Endodermal cell (in vitro differentiated cells): ENCODE measurements around the gene ATXN1. TPM values are rescaled to one million over a fixed set of nuclear protein-coding genes. Genes with fewer than 3 reads are reported as not detected.

Experiments
- DNase-seq: peaks from one replicate; pipeline ENCODE4 v3.0.0-alpha.2; 2017
- H3K27ac ChIP-seq: 2 replicates; pipeline ENCODE4 v1.5.1; 2013; ENCODE audit warnings: mild to moderate bottlenecking, low read depth, low read length, moderate library complexity
- H3K27me3 ChIP-seq: 2 replicates; pipeline ENCODE4 v1.6.1; 2013; ENCODE audit warnings: mild to moderate bottlenecking, low read length, moderate library complexity; ENCODE audit not compliant: insufficient read depth, control insufficient read depth, poor library complexity, severe bottlenecking
- H3K36me3 ChIP-seq: 2 replicates; pipeline ENCODE4 v1.7.0; 2013; ENCODE audit warnings: mild to moderate bottlenecking, low read length, moderate library complexity; ENCODE audit not compliant: control insufficient read depth, insufficient read depth
- H3K4me1 ChIP-seq: one replicate; pipeline ENCODE4 v1.7.0; 2013; ENCODE audit warnings: low read length; ENCODE audit not compliant: control insufficient read depth, insufficient read depth
- H3K4me3 ChIP-seq: 2 replicates; pipeline ENCODE4 v1.5.1; 2013; ENCODE audit warnings: mild to moderate bottlenecking, low read length, moderate library complexity
- H3K9ac ChIP-seq: 2 replicates; pipeline ENCODE4 v1.6.1; 2013; ENCODE audit warnings: mild to moderate bottlenecking, low read length, moderate library complexity; ENCODE audit not compliant: poor library complexity, severe bottlenecking; ENCODE audit errors: extremely low read depth
- H3K9me3 ChIP-seq: 2 replicates; pipeline ENCODE4 v1.6.1; 2013; ENCODE audit warnings: mild to moderate bottlenecking, low read length, moderate library complexity; ENCODE audit not compliant: control insufficient read depth
- H3K27ac Mint-ChIP-seq: 2 replicates; pipeline ENCODE4 v1.8.0; 2020; ENCODE audit warnings: mixed read lengths
- H3K27me3 Mint-ChIP-seq: 2 replicates; pipeline ENCODE4 v1.8.0; 2021; ENCODE audit warnings: mild to moderate bottlenecking, mixed read lengths; ENCODE audit not compliant: insufficient read depth
- H3K36me3 Mint-ChIP-seq: 2 replicates; pipeline ENCODE4 v1.8.0; 2020; ENCODE audit warnings: low read depth, mixed read lengths
- H3K4me1 Mint-ChIP-seq: 2 replicates; pipeline ENCODE4 v1.8.0; 2020; ENCODE audit warnings: mixed read lengths
- H3K4me3 Mint-ChIP-seq: 2 replicates; pipeline ENCODE4 v1.8.0; 2020; ENCODE audit warnings: mild to moderate bottlenecking, moderate library complexity, mixed read lengths
- H3K9me3 Mint-ChIP-seq: 2 replicates; pipeline ENCODE4 v1.8.0; 2020; ENCODE audit warnings: mild to moderate bottlenecking, mixed read lengths
- WGBS, 2 experiments: methylation state at CpG; one replicate each; pipeline versions ENCODE4 v1.1.5 to v1.1.7; 2013; ENCODE audit warnings: missing lambda C conversion rate in 2 of 2, mixed read lengths in 1 of 2; ENCODE audit not compliant: insufficient coverage in 1 of 2, insufficient read length in 1 of 2; 5-methylcytosine and 5-hydroxymethylcytosine counted together
- total RNA-seq, 2 donors: library from RNA; stranded (reverse); fragmentation: NEBNext Ultra II Directional in 1 of 2; extraction: Animal tissue kit (Norgen Biotek cat#: 25700) in 1 of 2; gene quantifications; 2 replicates in 1 of 2; 3 replicates in 1 of 2; pipeline ENCODE4 v1.2.1, GENCODE V29; 2021
- TF ChIP-seq, protein P1 (sequence below): fragments of 200-600 bp; sonication (generic); conservative IDR thresholded peaks from 2 replicates; pipeline ENCODE4 v1.5.0; 2021; ENCODE audit warnings: antibody characterized with exemption, mild to moderate bottlenecking

ATXN1 gene
- total RNA-seq, 2 donors from 2014 or later = 10.4 to 15.9 TPM

DNA sequence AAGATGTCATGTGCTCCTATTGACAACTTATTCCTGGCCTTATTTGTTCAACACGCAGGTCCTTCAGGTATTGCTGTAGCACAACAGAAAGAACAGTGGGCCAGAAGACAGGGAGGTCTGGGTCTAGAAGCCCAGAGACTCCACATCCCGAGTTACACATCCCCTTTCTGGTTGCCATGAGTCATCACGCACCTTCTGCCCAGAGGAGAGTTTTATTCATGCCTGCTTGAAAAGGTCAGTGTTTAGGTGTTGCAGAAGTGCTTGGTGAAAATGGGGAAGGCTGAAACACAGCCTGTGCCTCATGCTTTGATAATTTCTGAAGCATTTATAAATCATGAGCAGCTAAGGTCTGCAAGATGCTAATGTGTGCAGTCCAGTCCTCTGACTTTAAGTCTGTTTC is 266.5 kb downstream of the ATXN1 start:
- H3K4me3 Mint-ChIP-seq = no peak overlapping the region
- Histone ChIP-seq H3K9ac (no peak overlapping the region), H3K4me1 (no peaks in the 10 kb centered on the region), H3K36me3 (no peaks in the 10 kb centered on the region), H3K4me3 (no peak overlapping the region), H3K9me3 (no peaks in the 10 kb centered on the region), H3K27me3 (no peaks in the 10 kb centered on the region), H3K27ac (no peak overlapping the region)
- peaks cover 7% of the 10 kb centered on the region for H3K9me3 Mint-ChIP-seq
- H3K27me3 Mint-ChIP-seq = no peaks in the 10 kb centered on the region
- H3K36me3 Mint-ChIP-seq = peaks cover 5% of the 10 kb centered on the region
- peaks cover 20% of the 10 kb centered on the region for H3K4me1 Mint-ChIP-seq
- peak; percentile 66 for DNase-seq
- WGBS, 2 experiments = 75 to 100% methylated on average over 1 to 3 of the region's 3 CpGs
- no peak overlapping the region for H3K27ac Mint-ChIP-seq
- TF ChIP-seq, protein P1, sequence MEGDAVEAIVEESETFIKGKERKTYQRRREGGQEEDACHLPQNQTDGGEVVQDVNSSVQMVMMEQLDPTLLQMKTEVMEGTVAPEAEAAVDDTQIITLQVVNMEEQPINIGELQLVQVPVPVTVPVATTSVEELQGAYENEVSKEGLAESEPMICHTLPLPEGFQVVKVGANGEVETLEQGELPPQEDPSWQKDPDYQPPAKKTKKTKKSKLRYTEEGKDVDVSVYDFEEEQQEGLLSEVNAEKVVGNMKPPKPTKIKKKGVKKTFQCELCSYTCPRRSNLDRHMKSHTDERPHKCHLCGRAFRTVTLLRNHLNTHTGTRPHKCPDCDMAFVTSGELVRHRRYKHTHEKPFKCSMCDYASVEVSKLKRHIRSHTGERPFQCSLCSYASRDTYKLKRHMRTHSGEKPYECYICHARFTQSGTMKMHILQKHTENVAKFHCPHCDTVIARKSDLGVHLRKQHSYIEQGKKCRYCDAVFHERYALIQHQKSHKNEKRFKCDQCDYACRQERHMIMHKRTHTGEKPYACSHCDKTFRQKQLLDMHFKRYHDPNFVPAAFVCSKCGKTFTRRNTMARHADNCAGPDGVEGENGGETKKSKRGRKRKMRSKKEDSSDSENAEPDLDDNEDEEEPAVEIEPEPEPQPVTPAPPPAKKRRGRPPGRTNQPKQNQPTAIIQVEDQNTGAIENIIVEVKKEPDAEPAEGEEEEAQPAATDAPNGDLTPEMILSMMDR = no peak

DNA sequence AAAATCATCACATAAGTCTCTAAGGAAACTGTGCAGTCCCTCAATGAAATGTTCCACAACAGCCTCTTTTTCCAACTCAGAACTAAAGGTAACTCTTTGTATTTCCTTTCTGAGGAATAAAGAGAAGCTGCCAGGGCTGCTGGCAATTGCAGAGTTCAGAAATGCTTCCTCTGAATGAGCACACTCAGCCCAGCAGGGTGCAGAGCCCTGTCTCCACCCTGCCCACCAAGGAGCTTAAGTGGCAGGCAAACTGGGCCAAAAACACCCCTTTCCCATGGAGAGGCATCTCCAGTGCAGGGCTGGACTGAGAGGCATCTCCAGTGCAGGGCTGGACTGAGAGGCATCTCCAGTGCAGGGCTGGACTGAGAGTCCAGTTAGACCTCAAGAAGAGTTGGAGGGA is 267.5 kb downstream of the ATXN1 start:
- Mint-ChIP-seq H3K4me3 (no peak overlapping the region), H3K27ac (no peak overlapping the region), H3K9me3 (peaks cover under 1% of the 10 kb centered on the region), H3K4me1 (peaks cover 20% of the 10 kb centered on the region), H3K36me3 (no peaks in the 10 kb centered on the region), H3K27me3 (no peaks in the 10 kb centered on the region)
- no peak for DNase-seq
- TF ChIP-seq, protein P1 = no peak
- Histone ChIP-seq H3K9ac (no peak overlapping the region), H3K4me1 (no peaks in the 10 kb centered on the region), H3K27ac (no peak overlapping the region), H3K36me3 (no peaks in the 10 kb centered on the region), H3K27me3 (no peaks in the 10 kb centered on the region), H3K9me3 (no peaks in the 10 kb centered on the region), H3K4me3 (no peak overlapping the region)

DNA sequence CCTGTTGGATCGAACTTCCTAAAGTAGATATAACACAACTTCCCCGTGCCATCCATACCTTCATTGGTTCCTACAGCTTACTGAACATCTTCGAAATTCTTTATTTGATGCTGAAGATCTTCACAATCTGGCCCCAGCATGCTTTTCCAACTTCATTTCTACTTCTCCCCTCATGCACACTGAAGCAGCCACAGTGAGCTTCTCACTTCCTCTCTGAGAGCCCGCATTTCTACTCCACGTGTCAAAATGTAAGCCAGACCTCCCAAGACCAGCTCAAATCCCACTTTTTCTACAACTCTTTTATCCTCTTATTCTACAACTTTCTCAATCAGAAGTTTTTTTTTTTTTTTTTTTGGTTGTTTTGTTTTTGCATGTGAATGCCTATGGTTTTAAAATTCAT is 268.1 kb downstream of the ATXN1 start:
- no peaks in the 10 kb centered on the region for H3K9me3 ChIP-seq
- H3K4me1 Mint-ChIP-seq = peaks cover 24% of the 10 kb centered on the region

More for the DNA sequence above, 268.1 kb downstream of the ATXN1 start:
- H3K4me3 Mint-ChIP-seq = no peak overlapping the region
- 86 to 100% methylated on average over 3 to 5 of the region's 5 CpGs for WGBS, 2 experiments
- H3K9ac ChIP-seq = no peak overlapping the region
- no peak for DNase-seq
- H3K36me3 ChIP-seq = no peaks in the 10 kb centered on the region
- H3K4me3 ChIP-seq = no peak overlapping the region
- H3K4me1 ChIP-seq = no peaks in the 10 kb centered on the region
- H3K27me3 Mint-ChIP-seq = no peaks in the 10 kb centered on the region
- no peak overlapping the region for H3K27ac ChIP-seq
- no peaks in the 10 kb centered on the region for H3K27me3 ChIP-seq
- no peaks in the 10 kb centered on the region for H3K9me3 Mint-ChIP-seq
- no peaks in the 10 kb centered on the region for H3K36me3 Mint-ChIP-seq
- TF ChIP-seq, protein P1 = no peak
- no peak overlapping the region for H3K27ac Mint-ChIP-seq
